Hematopoietic multipotent progenitor cell (in vitro differentiated cells): ENCODE measurements around the gene TRIM74. TPM values are rescaled to one million over a fixed set of nuclear protein-coding genes. Genes with fewer than 3 reads are reported as not detected.
"Not testable (repeated sequence)": the region's sequence is repeated elsewhere in the genome, so short reads cannot be mapped to it uniquely, and the experiment has no call there.

Experiments used
- DNase-seq, 3 donors: peaks; one replicate each; pipeline ENCODE4 v3.0.0-alpha.2; 2011 to 2015; ENCODE audit warnings: low read depth in 2 of 3, low spot score in 2 of 3
- total RNA-seq: library from RNA; depleted of rRNA; stranded (reverse); fragments of >200 nt; gene quantifications from one replicate; pipeline ENCODE4 v1.2.3, GENCODE V29; 2012

TRIM74 gene
- total RNA-seq, 1 donor, result 5.9 TPM

DNA sequence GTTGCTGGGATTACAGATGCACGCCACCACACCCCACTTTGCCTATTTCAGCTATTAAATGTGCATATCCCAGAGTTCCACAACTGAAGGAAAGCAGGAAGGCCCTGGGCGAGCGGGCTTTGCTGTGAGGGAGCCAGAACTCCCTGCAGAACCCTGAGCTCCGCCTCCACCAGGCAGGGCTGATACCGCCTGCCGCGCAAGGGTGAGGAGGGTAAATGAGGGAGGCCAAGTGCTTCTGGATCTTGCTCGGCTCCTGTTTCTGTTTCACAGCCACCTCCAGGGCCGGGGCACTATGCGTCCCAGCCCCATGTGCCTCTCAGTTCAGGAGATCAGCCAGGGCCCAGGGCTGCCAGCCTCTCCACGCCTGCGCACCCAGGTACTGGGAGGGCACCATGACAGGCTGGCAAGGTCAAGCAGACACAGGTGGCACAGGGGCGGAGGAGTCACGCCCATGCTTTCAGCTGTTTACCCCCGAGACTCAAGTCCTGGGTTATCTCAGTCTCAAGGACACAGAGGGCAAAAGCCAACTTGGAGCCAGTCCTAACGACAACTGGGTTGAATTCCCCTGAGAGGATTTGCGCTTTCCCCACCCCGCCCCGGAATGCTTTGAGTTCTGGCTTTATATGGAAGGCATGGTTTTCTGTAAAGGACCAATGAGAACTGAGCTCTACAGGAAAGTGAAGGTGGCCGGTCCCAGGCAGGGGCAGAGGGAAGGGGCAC is 8.5 kb downstream of the TRIM74 start:
- DNase-seq, result not testable (repeated sequence)

DNA sequence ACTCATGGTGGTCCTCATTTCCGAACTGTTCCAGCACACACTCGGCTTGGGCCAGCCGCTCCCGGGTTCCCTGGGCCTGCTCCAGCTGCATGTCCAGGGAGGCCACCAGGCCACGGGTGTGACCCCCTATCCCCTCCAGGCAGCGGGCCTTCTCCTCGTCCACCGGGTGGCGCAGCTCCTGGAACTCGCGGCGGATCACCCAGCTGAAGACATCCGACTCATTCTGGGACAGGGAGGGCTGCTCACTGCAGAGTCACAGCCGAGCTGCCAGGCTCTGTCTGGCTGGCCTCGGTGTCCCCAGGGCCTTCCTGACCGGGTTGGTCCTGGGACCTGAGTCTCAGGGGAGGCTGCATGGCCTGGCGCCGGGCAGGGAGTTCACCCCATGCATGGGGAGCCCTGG is 9.2 kb downstream of the TRIM74 start:
- not testable (repeated sequence) for DNase-seq

DNA sequence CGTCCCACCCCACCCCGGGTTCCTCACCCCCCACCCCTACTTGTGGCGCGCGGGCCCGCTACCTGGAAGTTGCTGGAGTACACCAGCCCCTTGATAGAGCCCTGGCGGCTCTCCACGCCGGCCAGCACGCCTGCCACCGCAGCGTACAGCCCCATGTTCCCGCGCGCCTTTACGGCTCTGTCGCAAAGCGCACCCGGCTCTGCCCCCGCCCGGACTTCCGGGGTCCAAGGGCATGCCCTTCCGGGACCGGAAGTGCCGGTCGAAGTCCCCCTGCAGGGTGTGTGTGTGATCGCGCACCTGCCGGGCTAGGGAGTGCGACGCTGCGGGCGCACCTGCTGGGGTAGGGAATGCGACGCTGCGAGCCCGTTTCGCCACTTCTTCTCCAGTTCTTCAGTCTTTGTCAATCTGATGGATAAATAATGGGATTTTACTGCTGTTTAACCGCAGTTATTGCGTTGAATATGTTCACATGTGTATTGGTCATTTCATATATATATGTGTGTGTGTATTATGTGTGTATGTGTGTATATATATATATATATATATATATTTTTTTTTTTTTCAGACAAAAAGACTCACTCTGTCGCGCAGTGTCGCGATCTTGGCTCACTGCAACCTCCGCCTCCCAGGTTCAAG is 14.6 kb downstream of the TRIM74 start:
- DNase-seq, result not testable (repeated sequence)

DNA sequence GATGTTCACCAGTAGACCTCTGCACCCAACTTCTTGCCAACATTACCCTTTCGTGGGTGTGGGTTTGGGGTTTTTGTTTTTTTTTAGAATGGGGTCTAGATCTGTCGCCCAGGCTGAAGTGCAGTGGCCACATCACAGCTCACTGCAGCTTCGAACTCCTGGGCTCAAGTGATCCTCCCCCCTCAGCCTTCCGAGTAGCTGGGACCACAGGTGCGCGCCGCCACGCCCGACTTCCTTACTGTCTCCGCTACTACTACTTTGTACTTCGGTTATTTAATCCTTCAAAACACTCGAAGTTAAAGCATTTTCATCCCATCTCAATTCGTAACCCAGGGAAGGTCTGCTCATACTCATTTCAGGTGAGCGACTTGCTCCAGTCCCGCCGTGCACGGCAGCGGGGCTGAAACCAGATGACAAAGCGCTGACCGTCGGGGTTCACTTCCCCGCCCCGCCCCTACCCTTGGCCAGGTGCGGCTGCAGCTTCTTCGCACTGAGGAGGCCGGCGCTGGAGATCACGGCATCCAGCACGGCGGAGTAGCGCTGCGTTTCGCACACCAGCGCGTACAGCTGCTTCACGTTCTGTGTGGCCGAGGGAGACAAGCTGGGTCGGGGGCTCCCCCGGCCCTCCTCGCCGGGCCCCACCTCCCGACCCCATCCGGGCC is 15.2 kb downstream of the TRIM74 start:
- DNase-seq, result not testable (repeated sequence)

DNA sequence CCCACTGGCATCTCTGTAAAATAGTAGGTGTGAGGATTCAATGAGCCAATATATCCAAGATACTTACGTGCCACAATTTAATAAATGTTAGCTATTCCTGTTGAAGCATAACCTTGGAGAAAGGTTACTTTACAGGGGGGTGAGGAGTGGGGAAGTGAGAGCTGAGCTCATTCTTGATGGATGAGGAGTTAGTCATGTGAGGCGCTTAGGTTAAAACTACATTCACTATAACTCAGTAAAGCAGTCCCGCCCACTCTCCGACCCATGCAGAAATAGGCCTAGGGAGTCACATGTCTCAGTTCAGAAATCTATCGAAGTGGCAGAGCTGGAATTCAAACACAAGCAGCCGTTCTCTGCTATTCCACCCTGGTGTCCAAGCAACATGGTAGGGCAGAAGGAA is 18.8 kb downstream of the TRIM74 start:
- not testable (repeated sequence) for DNase-seq

DNA sequence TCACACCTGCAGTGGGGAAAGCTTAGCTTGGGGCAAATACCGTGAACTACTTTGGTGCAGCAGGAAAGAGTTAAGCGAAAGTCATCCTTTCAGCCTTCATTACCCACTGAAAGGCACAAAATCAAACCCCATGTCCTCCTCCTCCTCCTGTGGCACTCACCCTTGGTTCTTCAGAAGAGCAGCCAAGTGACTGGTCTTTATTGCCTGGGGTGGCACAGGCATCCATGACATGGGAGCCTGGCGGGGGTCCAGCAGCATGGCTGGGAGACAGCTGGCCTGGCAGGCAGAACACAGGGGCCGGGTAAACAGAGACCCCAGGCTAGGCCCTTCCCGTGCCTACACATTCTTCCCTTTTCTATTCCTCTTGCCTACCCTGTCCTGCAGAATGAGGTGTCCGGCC is 19.6 kb downstream of the TRIM74 start:
- not testable (repeated sequence) for DNase-seq

DNA sequence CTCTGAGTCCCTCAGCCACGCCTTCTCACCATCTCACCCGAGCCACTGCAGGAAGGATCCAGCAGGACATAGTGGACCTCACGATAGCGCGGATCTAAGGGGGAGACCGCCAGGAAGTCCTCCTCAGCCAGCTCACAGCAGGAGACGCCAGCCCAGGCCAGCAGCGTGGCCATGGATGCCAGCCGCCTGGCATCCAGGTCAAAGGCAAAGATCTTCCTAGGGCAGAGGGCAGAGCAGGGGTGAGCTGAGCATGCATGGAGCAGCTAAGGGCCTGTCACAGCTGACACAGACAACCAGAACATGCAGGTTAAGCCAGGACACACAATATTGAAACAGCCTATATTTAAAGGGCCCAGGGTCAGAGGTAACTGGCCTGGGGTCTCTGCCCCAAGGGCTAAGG is 20.0 kb downstream of the TRIM74 start:
- DNase-seq, result not testable (repeated sequence)

DNA sequence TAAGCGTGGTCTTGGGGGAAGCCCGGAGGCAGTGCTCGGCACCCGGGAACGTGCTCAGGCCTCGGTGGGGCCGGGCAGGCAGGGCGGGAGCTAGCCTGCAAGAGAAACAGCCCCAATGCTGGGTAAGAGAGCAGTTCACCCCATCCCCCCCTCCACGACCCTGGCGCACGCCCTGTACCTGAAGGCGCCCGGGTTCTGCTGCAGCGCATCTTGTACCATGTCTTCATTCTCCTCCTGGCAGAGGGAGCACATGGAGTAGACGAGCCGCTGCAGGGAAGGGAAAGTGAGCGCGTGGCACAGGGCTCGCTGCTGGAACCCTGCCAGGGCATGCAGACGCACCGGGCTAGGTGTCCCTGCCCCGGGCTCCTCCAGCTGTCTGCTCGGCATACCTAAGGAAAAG is 20.6 kb downstream of the TRIM74 start:
- DNase-seq, result not testable (repeated sequence)

DNA sequence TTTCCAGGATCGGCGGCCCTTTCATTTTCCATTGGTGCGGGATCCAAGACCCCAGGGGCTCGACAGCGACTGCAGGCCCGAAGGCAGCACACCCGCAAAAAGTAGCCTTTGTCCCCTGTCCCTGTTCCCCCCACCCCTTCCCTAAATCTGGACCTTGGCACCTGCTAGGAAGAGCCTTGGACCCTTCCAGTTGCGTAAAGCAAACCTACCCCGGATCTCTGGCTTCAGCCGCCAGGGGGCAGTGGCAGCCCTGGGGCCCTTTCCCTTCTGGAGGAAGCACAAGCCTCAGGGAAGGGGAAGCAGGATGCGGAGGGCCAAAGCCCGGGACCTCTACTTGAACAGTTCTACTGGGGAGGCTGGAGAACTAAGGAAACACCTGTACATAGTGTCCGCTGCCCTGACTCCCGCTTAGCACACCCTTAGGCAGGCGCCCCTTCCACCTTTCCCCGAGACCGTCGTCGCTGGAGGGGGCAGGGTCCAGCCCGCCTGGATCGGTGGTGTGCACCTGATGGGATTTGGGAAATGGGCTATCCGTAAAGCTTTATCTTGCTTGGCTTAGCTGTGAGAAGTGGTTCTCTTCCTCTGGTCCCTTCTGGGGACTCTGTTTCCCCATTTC is 23.0 kb downstream of the TRIM74 start:
- DNase-seq, result not testable (repeated sequence)

DNA sequence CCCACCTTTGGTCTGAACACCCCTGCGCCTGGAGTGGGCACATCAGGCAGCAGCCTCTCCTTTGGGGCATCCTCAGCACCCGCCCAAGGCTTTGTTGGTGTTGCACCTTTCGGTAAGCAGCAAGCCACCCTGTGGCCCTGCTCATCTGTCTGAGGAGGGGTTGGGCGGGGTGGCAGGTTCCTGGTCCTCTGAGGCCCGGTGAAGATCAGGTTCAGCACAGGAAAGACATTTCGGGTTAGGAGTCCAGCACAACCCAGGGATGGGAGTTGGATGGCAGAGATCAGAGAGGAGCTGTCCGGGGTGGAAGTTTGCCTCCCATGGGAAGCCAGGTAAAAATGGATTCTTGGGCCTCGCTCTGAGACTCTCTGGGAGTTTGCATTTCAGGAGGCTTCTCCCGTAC is 23.7 kb downstream of the TRIM74 start:
- not testable (repeated sequence) for DNase-seq

DNA sequence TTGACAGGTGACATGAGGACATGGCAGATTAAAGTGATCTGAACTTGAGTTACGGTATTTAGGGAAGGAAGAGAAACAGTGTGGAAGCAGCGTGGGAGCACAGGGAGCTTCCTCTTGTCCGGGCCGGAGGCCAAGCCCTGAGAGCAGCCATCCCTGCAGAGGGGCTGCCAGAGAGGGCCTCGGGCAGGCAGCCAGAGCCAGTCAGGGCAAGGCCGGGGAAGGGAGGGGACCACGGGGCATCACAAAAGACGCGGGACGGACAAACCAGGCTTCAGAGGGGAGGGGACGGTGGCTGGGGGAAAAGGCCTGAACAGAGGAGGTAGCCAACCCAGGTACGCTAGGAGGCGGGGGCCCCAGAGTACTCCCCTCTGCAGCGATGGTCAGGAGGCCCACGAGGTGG is 24.3 kb downstream of the TRIM74 start:
- DNase-seq, result not testable (repeated sequence)

DNA sequence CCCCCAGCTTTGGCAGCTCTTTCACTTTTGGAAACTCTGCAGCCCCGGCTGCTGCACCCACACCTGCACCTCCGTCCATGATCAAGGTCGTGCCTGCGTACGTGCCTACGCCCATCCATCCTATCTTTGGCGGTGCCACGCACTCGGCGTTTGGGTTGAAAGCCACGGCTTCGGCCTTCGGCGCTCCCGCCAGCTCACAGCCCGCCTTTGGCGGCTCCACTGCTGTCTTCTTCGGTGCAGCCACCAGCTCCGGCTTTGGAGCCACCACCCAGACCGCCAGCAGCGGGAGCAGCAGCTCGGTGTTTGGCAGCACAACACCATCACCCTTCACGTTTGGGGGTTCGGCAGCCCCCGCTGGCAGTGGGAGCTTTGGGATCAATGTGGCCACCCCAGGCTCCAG is 26.3 kb downstream of the TRIM74 start:
- not testable (repeated sequence) for DNase-seq

DNA sequence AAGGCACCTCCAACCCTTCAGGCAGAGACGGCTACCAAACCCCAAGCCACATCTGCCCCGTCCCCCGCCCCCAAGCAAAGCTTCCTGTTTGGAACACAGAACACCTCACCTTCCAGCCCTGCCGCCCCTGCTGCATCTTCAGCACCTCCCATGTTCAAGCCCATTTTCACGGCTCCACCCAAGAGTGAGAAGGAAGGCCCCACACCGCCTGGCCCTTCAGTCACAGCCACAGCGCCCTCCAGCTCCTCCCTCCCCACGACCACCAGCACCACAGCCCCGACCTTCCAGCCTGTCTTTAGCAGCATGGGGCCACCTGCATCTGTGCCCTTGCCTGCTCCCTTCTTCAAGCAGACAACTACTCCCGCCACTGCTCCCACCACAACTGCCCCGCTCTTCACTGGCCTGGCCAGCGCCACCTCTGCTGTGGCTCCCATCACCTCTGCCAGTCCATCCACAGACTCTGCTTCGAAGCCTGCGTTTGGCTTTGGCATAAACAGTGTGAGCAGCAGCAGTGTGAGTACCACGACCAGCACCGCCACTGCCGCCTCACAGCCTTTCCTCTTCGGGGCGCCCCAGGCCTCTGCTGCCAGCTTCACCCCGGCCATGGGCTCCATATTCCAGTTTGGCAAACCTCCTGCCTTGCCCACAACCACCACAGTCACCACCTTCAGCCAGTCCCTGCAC is 27.1 kb downstream of the TRIM74 start:
- not testable (repeated sequence) for DNase-seq

DNA sequence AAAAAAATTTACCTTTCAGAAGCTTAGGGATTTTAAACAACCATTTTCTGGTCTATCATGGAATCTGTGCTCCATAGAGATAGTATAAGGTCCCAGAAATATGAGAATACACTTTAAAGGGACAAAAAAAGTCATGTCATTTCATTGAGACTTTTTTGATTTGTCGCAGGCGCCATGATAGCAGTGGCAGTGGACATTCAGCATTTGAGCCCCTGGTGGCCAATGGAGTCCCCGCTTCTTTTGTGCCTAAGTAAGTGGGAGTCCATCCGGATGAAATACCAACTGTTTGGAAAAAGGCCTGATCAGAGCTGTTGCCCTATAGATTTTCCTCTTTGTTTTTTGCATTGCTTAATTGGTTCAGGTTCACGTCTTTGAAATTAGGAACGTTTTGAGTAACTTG is 41.0 kb downstream of the TRIM74 start:
- DNase-seq, result not testable (repeated sequence)

DNA sequence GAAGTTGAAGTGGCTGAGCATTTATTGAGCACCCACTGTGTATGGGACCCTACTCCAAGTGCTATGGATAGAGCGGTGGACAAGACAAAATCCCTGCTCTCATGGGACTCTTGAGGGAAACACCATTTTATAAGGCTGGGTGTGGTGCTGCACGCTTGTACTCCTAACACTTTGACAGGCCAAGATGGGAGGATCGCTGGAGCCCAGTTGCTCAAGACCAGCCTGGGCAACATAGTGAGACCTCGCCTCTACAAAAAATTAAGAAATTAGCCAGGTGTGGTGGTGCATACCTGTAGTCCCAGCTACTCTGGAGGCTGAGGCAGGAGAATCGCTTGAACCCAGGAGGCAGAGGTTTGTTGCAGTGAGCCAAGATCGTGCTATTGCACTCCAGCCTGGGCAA is 41.5 kb downstream of the TRIM74 start:
- DNase-seq, result not testable (repeated sequence)

DNA sequence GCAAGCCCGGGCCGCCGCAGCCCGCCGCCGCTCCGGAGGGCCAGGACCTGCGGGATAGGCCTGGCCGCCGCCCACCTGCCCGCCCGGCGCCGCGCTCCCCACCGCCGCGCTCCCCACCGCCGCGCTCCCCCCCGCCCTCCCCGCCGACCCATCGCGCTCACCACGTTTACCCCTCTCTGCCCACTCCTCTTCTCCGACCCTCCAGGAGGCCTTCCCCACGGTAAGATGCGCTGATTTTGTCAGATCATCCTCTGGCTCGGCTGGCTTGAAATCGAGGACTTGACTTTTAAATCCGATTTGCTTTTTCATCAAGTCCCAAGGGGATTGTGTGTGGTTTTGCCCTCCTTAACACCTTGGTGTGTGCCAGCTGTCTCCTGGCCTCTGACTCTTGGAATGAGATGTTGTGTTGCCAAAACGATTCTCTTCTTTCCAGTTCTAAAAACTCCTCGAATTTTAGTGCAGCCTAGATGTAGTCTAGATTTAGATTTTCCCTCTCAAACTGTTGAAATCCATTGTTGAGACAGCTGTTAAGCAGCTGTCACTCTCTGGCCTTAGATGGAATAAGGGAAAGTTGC is 43.6 kb downstream of the TRIM74 start:
- DNase-seq, result no peak

DNA sequence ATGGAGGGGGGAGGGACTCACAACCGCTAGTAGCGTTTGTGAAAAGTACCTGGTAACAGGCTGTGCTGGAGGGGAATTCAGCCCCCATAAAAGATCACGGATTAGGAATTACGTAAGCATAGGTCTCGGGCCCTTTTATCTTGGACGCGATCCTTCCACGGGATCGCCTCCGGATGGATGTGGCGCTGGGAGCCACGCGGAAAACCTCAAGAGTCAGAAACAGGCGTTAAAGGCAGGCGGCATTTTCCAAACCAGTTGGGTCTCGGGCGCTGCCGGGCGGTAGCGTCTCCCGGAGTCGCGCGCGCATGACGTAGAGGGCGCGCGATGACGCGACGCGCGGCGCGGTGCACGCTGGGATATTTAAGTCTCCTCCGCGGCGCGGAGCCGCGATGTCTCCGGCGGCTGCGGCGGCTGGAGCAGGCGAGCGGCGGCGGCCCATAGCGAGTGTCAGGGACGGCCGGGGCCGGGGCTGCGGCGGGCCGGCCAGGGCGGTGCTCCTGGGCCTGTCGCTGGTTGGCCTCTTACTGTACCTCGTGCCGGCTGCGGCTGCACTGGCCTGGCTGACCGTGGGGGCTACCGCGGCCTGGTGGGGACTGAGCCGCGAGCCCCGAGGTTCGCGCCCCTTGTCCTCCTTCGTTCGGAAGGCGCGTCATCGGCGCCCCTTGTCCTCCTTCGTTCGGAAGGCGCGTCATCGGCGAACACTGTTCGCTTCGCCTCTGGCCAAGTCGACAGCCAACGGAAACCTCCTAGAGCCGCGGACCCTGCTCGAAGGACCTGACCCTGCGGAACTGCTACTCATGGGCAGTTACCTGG is 44.3 kb downstream of the TRIM74 start, which contains the start of gene POM121:
TSS of gene POM121 (plus strand) at position 363 of the 813 bp plus-strand sequence. CDS start at position 390, 27 bp downstream.
- peak; percentile 88 to 92 (median 90) for DNase-seq

DNA sequence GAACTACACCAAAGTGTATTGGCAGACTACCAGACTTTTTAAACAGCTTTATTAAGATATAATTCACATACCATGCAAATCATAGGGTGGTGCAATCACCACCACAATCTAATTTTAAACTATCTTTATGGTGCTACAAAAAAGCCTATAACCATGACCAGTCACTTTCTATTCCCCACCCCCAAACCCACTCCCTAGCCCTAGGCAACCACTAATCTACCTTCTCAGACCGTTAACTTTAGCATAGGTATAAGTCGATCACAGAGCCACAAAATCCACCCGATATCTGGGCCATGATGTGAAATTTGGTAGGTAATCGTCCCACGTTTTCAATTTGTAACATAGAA is 44.9 kb downstream of the TRIM74 start:
- peak in 1 of 3 donors; percentile 18 for DNase-seq

DNA sequence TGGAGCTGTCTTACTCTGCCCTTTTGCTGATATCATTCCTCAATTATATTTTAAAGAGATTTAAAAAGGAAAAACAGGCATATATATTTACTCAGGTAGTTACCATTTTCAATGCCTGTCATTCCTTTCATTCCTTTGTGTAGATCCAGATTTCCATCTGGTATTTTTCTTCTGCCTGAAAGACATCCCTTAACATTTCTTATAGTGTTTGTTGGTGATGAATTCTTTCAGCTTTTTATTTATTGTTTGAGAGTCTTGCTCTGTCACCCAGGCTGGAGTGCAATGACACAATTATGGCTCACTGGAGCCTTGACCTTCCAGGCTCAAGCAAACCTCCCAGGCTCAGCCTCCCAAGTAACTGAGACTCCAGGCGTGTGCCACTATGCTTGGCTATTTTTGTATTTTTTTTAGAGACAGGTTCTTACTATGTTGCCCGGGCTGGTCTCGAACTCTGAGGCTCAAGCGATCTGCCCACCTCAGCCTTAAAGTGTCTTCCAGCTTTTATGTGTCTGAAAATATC is 50.0 kb downstream of the TRIM74 start:
- no peak for DNase-seq
